ENCODE results near the gene SEMG2. TPM values are rescaled to one million over a fixed set of nuclear protein-coding genes. Genes with fewer than 3 reads are reported as not detected.

The SEMG2 gene
- total and polyA plus RNA-seq, 2 donors from 2014 or later: 0.16 to 0.80 TPM

DNA sequence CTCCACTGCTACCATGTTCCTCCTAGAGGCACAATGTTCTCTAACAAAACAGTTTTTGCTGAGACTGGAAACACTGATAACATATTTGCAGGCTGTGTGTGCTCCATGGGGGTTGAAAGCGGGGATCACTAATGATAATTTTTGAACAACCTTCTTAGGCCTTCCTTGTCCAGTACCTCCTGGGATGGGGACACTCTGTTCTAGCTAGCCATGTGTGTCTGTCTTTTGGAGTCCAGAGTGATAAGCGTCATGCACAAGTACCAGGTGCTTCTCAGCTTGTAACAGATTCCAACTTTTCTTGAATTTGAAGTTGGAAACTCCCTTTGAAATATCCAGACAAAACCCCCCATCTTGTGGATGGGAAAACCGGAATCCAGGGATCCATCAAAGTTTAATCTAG lies 31.3 kb upstream of the SEMG2 start:
- DNase-seq: no peak
- TF ChIP-seq, protein P1, sequence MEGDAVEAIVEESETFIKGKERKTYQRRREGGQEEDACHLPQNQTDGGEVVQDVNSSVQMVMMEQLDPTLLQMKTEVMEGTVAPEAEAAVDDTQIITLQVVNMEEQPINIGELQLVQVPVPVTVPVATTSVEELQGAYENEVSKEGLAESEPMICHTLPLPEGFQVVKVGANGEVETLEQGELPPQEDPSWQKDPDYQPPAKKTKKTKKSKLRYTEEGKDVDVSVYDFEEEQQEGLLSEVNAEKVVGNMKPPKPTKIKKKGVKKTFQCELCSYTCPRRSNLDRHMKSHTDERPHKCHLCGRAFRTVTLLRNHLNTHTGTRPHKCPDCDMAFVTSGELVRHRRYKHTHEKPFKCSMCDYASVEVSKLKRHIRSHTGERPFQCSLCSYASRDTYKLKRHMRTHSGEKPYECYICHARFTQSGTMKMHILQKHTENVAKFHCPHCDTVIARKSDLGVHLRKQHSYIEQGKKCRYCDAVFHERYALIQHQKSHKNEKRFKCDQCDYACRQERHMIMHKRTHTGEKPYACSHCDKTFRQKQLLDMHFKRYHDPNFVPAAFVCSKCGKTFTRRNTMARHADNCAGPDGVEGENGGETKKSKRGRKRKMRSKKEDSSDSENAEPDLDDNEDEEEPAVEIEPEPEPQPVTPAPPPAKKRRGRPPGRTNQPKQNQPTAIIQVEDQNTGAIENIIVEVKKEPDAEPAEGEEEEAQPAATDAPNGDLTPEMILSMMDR (IDR thresholded peaks at IDR 0.05; ENCODE audit: borderline replicate concordance, extremely low read depth, insufficient read depth): no peak
- H3K36me3 ChIP-seq (ENCODE audit: control insufficient read depth in 2 of 3, insufficient read depth in 3 of 3, low read length in 3 of 3): no peaks in the 10 kb centered on the region
- H3K4me3 ChIP-seq (ENCODE audit: low read length in 3 of 3): no peak overlapping the region
- no peaks in the 10 kb centered on the region for H3K4me1 ChIP-seq (ENCODE audit: control insufficient read depth in 2 of 3, insufficient read depth in 2 of 3, low read depth in 1 of 3, low read length in 3 of 3)
- no peak overlapping the region for H3K9ac ChIP-seq (ENCODE audit: low read length in 3 of 3)
- H3K9me3 ChIP-seq (ENCODE audit: control insufficient read depth in 2 of 3, insufficient read depth in 1 of 3, low read length in 3 of 3): no peaks in the 10 kb centered on the region
- H3K27me3 ChIP-seq (ENCODE audit: control insufficient read depth, insufficient read depth, low read length): no peaks in the 10 kb centered on the region
- H3K27ac ChIP-seq (ENCODE audit: low read depth in 2 of 2, low read length in 2 of 2): no peak overlapping the region
- no peak for FAIRE-seq
- intact Hi-C loops (cut with DNase I): no loop called here

DNA sequence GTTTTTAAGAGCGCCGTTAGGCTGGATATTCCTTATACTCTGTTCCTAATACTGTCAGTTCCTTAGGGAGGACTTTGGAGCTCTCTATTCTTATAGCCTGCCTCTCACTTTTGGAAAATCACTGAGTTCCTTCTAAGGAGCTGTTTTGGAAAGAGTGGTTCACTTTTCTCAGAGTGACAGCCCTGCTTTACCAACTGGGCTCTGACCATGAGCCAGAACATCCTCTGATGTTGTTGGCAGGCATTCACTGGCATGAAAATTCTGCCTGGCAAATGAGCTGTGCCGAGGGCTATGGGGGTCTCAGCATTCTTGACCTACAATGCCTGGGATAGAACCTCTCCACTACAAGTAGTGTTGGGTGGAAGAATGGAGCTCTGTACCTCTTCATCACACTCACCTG lies 29.2 kb upstream of the SEMG2 start:
- DNase-seq (no peak), FAIRE-seq (no peak)
- Histone ChIP-seq H3K27ac (ENCODE audit: low read depth in 2 of 2, low read length in 2 of 2) (no peak overlapping the region), H3K9me3 (ENCODE audit: control insufficient read depth in 2 of 3, insufficient read depth in 1 of 3, low read length in 3 of 3) (no peaks in the 10 kb centered on the region), H3K9ac (ENCODE audit: low read length in 3 of 3) (no peak overlapping the region), H3K4me1 (ENCODE audit: control insufficient read depth in 2 of 3, insufficient read depth in 2 of 3, low read depth in 1 of 3, low read length in 3 of 3) (no peaks in the 10 kb centered on the region), H3K27me3 (ENCODE audit: control insufficient read depth, insufficient read depth, low read length) (no peaks in the 10 kb centered on the region), H3K36me3 (ENCODE audit: control insufficient read depth in 2 of 3, insufficient read depth in 3 of 3, low read length in 3 of 3) (no peaks in the 10 kb centered on the region), H3K4me3 (ENCODE audit: low read length in 3 of 3) (no peak overlapping the region)
- intact Hi-C loops (cut with DNase I): no loop called here
- TF ChIP-seq, protein P1 (IDR thresholded peaks at IDR 0.05; ENCODE audit: borderline replicate concordance, extremely low read depth, insufficient read depth): no peak

DNA sequence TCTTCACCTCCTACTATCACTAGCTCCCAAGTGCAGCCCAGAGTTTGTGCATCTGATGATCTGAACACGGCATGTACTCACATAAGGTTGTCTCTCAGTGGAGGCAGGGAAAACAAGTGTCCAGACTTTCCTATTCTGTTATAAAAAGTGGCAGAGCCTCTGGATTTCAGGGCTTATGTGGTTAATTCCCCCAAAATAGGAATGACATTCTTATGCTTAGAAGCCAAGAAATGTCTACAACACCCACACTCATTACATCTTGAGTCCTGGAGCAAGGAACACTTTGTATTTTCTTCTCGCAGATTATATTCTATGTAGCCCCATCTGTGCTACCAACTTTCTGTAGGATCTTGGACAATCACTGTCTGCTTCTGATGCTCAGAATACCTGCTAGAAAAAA lies 27.8 kb upstream of the SEMG2 start:
- Histone ChIP-seq H3K36me3 (ENCODE audit: control insufficient read depth in 2 of 3, insufficient read depth in 3 of 3, low read length in 3 of 3) (no peaks in the 10 kb centered on the region), H3K27ac (ENCODE audit: low read depth in 2 of 2, low read length in 2 of 2) (no peak overlapping the region), H3K4me1 (ENCODE audit: control insufficient read depth in 2 of 3, insufficient read depth in 2 of 3, low read depth in 1 of 3, low read length in 3 of 3) (no peaks in the 10 kb centered on the region), H3K9ac (ENCODE audit: low read length in 3 of 3) (no peak overlapping the region), H3K27me3 (ENCODE audit: control insufficient read depth, insufficient read depth, low read length) (no peaks in the 10 kb centered on the region), H3K4me3 (ENCODE audit: low read length in 3 of 3) (no peak overlapping the region), H3K9me3 (ENCODE audit: control insufficient read depth in 2 of 3, insufficient read depth in 1 of 3, low read length in 3 of 3) (no peaks in the 10 kb centered on the region)
- no peak for DNase-seq
- FAIRE-seq: no peak
- TF ChIP-seq, protein P1 (IDR thresholded peaks at IDR 0.05; ENCODE audit: borderline replicate concordance, extremely low read depth, insufficient read depth): no peak
- intact Hi-C loops (cut with DNase I): no loop called here

DNA sequence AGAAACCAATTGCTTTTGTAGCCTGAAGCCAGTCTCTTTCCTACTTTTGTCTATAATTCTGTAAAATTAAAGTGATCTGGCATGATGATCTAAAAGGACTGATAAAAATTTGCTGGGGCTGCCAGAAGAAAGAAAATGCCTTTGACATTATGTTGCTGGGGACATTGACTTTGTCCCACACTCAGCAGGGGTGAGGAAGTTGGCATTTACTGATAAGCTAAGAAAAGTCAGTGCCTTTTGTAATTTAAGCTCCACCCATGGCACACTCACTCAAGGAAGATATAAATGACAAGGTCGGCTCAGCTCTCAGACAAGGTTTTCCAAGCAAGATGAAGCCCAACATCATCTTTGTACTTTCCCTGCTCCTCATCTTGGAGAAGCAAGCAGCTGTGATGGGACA lies 14.4 kb upstream of the SEMG2 start, which contains the start of gene SEMG1:
Gene SEMG1 (plus strand): TSS at position 309 of the 400 bp plus-strand sequence. CDS start 21 bp downstream, at position 330.
- intact Hi-C loops (cut with DNase I): no loop called here
- TF ChIP-seq, protein P1 (IDR thresholded peaks at IDR 0.05; ENCODE audit: borderline replicate concordance, extremely low read depth, insufficient read depth): no peak
- DNase-seq (no peak), FAIRE-seq (no peak)
- H3K4me3 ChIP-seq (ENCODE audit: low read length in 3 of 3): no peak within 1 kb of the TSS
- H3K27ac ChIP-seq (ENCODE audit: low read depth in 2 of 2, low read length in 2 of 2): no peak within 1 kb of the TSS
- peaks cover 0 to 14% (median 0%) of the 10 kb centered on the region in 3 donors for H3K9me3 ChIP-seq (ENCODE audit: control insufficient read depth in 2 of 3, insufficient read depth in 1 of 3, low read length in 3 of 3)
- no peak within 1 kb of the TSS for H3K9ac ChIP-seq (ENCODE audit: low read length in 3 of 3)
- H3K36me3 ChIP-seq (ENCODE audit: control insufficient read depth in 2 of 3, insufficient read depth in 3 of 3, low read length in 3 of 3): no peaks in the 10 kb centered on the region
- H3K27me3 ChIP-seq (ENCODE audit: control insufficient read depth, insufficient read depth, low read length): no peaks in the 10 kb centered on the region
- no peaks in the 10 kb centered on the region for H3K4me1 ChIP-seq (ENCODE audit: control insufficient read depth in 2 of 3, insufficient read depth in 2 of 3, low read depth in 1 of 3, low read length in 3 of 3)
